Right lobe of liver (tissue), 4 donors: ENCODE data around the gene CHST11.

ENCODE experiments used
- POLR2A ChIP-seq: fragments of 450-650 bp; IDR thresholded peaks from one replicate; pipeline ENCODE4 v1.6.1; 2017; ENCODE audit warnings: antibody characterized with exemption, mild to moderate bottlenecking
- TF ChIP-seq, protein P1 (sequence below), 4 donors: fragments of 200-600 bp in 3 of 4; fragments of 450-650 bp in 1 of 4; IDR thresholded peaks; one replicate each; pipeline versions ENCODE4 v1.5.1 to v1.8.0; 2016 to 2022; ENCODE audit warnings: antibody characterized with exemption in 4 of 4, mild to moderate bottlenecking in 2 of 4
- donor health status: DM: no; HTN: no; CAD: no.
- donor health status: DM: no; HTN: no; CAD: no.
- donor health status: DM: no; HTN: yes; CAD: no.

DNA sequence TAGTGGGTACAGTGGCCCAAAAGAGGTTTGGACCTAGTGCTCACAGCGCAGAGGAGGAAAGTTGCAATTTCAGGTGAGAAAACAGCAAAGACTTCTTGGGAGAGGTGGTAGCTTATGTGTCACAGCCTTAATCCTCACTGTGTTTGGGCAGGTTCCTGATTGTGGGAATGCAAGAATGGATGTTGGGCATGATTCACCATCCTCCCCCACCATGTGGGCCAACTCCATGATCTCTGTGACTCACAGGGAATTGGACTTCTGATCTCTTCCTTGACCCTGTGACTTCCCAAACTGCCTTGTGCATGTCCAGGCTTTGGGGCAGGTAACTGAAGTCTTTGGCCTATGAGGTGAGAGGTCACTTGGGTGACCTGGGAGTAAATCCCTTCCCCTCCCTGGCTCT, 1.8 kb upstream of the CHST11 start:
- TF ChIP-seq, protein P1, sequence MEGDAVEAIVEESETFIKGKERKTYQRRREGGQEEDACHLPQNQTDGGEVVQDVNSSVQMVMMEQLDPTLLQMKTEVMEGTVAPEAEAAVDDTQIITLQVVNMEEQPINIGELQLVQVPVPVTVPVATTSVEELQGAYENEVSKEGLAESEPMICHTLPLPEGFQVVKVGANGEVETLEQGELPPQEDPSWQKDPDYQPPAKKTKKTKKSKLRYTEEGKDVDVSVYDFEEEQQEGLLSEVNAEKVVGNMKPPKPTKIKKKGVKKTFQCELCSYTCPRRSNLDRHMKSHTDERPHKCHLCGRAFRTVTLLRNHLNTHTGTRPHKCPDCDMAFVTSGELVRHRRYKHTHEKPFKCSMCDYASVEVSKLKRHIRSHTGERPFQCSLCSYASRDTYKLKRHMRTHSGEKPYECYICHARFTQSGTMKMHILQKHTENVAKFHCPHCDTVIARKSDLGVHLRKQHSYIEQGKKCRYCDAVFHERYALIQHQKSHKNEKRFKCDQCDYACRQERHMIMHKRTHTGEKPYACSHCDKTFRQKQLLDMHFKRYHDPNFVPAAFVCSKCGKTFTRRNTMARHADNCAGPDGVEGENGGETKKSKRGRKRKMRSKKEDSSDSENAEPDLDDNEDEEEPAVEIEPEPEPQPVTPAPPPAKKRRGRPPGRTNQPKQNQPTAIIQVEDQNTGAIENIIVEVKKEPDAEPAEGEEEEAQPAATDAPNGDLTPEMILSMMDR (IDR thresholded peaks at IDR 0.05), result no peak
- TF ChIP-seq POLR2A, result no peak
